ENCODE measurements around the gene MAU2. TPM values are rescaled to one million over a fixed set of nuclear protein-coding genes. Genes with fewer than 3 reads are reported as not detected.

The MAU2 gene
- total and polyA plus RNA-seq, 2 of the 13 experiments (the other 11 are each of a cell fraction or from before 2014, with no cell fraction given) = 16.8 to 33.8 TPM

DNA sequence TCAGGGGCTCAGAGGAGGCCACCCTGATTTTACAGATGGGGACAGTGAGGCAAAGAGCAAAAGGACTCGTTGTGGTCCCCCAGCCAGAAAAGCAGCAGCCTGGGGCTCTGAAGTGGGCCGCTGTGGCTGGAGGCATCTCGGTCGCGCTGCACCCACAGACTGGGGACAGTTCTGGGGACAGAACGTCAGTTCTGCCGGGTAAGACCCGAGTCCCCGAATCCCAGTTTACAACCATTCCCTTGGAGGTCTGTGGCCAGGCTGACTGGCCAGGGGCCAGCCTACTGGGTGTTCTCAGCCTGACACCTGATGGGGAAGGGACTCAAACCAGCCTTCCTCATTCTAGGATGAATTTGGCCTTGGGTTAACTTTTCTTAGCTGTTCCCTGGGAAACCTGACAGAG, 14.4 kb upstream of the MAU2 start:
- ChIA-PET CTCF (ENCODE audit: low intra/inter-chr PET ratio, low total read pairs) (no interaction called here), POLR2A (no interaction called here)
- no peak overlapping the region for H3K4me2 ChIP-seq (ENCODE audit: low read depth, low read length)
- H4K20me1 ChIP-seq (ENCODE audit: insufficient read depth, low read length) = no peaks in the 10 kb centered on the region
- H3K36me3 ChIP-seq (replicated peaks in 1 of 2; ENCODE audit: control insufficient read depth in 1 of 2, insufficient read depth in 2 of 2, low read length in 2 of 2) = peaks cover 33 to 87% of the 10 kb centered on the region in 2 experiments
- in situ Hi-C loops (cut with HindIII; ENCODE audit: extremely low pct_ligation_motif_present, low pct_unique_long_range_greater_than_20kb) (no loop called here), intact Hi-C loops (cut with micrococcal nuclease; ENCODE audit: unreplicated experiment) (no loop called here)
- 100% methylated on average over 1 of the region's 9 CpGs for WGBS (ENCODE audit: low lambda C conversion rate)
- no peak overlapping the region for H3K4me3 ChIP-seq (replicated peaks in 1 of 3; ENCODE audit: insufficient read depth in 1 of 3, low read depth in 2 of 3, low read length in 3 of 3)
- FAIRE-seq = no peak
- no peaks in the 10 kb centered on the region for H3K9me3 ChIP-seq (ENCODE audit: low read length)
- H3K4me1 ChIP-seq (ENCODE audit: insufficient read depth, low read length) = no peaks in the 10 kb centered on the region
- ATAC-seq = no peak
- BruUV-seq (replicated peaks) = no TSS peak
- H2AFZ ChIP-seq (ENCODE audit: low read length) = no peak overlapping the region
- no peaks in the 10 kb centered on the region for H3K79me2 ChIP-seq (ENCODE audit: insufficient read depth, low read length)
- no peak for DNase-seq (ENCODE audit: low spot score)
- no peaks in the 10 kb centered on the region for H3K27me3 ChIP-seq (ENCODE audit: control insufficient read depth in 1 of 2, insufficient read depth in 2 of 2, low read length in 2 of 2)
- TF ChIP-seq, protein P1, sequence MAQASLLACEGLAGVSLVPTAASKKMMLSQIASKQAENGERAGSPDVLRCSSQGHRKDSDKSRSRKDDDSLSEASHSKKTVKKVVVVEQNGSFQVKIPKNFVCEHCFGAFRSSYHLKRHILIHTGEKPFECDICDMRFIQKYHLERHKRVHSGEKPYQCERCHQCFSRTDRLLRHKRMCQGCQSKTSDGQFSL (CRISPR knock-in tag; IDR thresholded peaks at IDR 0.05) = no peak
- TF ChIP-seq, protein P2, sequence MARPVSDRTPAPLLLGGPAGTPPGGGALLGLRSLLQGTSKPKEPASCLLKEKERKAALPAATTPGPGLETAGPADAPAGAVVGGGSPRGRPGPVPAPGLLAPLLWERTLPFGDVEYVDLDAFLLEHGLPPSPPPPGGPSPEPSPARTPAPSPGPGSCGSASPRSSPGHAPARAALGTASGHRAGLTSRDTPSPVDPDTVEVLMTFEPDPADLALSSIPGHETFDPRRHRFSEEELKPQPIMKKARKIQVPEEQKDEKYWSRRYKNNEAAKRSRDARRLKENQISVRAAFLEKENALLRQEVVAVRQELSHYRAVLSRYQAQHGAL (CRISPR knock-in tag; IDR thresholded peaks at IDR 0.05; ENCODE audit: not compliant biosample characterization) = no peak
- TF ChIP-seq ELF1 (CRISPR knock-in tag; IDR thresholded peaks at IDR 0.05) (no peak), ZNF12 (CRISPR knock-in tag; IDR thresholded peaks at IDR 0.05) (no peak), ZNF598 (CRISPR knock-in tag; IDR thresholded peaks at IDR 0.05; ENCODE audit: borderline replicate concordance) (no peak), SMARCC2 (IDR thresholded peaks at IDR 0.05) (no peak), RBM39 (IDR thresholded peaks at IDR 0.05; ENCODE audit: low read depth, low read length, poor library complexity, severe bottlenecking) (no peak), ZNF530 (CRISPR knock-in tag; IDR thresholded peaks at IDR 0.05; ENCODE audit: low read depth) (no peak), ZNF136 (CRISPR knock-in tag; IDR thresholded peaks at IDR 0.05; ENCODE audit: low read depth) (no peak), ZSCAN12 (CRISPR knock-in tag; IDR thresholded peaks at IDR 0.05) (no peak)
- TF ChIP-seq, protein P3, sequence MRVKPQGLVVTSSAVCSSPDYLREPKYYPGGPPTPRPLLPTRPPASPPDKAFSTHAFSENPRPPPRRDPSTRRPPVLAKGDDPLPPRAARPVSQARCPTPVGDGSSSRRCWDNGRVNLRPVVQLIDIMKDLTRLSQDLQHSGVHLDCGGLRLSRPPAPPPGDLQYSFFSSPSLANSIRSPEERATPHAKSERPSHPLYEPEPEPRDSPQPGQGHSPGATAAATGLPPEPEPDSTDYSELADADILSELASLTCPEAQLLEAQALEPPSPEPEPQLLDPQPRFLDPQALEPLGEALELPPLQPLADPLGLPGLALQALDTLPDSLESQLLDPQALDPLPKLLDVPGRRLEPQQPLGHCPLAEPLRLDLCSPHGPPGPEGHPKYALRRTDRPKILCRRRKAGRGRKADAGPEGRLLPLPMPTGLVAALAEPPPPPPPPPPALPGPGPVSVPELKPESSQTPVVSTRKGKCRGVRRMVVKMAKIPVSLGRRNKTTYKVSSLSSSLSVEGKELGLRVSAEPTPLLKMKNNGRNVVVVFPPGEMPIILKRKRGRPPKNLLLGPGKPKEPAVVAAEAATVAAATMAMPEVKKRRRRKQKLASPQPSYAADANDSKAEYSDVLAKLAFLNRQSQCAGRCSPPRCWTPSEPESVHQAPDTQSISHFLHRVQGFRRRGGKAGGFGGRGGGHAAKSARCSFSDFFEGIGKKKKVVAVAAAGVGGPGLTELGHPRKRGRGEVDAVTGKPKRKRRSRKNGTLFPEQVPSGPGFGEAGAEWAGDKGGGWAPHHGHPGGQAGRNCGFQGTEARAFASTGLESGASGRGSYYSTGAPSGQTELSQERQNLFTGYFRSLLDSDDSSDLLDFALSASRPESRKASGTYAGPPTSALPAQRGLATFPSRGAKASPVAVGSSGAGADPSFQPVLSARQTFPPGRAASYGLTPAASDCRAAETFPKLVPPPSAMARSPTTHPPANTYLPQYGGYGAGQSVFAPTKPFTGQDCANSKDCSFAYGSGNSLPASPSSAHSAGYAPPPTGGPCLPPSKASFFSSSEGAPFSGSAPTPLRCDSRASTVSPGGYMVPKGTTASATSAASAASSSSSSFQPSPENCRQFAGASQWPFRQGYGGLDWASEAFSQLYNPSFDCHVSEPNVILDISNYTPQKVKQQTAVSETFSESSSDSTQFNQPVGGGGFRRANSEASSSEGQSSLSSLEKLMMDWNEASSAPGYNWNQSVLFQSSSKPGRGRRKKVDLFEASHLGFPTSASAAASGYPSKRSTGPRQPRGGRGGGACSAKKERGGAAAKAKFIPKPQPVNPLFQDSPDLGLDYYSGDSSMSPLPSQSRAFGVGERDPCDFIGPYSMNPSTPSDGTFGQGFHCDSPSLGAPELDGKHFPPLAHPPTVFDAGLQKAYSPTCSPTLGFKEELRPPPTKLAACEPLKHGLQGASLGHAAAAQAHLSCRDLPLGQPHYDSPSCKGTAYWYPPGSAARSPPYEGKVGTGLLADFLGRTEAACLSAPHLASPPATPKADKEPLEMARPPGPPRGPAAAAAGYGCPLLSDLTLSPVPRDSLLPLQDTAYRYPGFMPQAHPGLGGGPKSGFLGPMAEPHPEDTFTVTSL (CRISPR knock-in tag; IDR thresholded peaks at IDR 0.05; ENCODE audit: borderline replicate concordance) = no peak
- H3K9ac ChIP-seq (ENCODE audit: insufficient read depth, low read depth, low read length) = no peak overlapping the region
- H3K27ac ChIP-seq (ENCODE audit: extremely low read length, insufficient read depth, low read length) = no peak overlapping the region

All from HepG2 (cell line).